Memory B cell (primary cell): ENCODE results near the gene TPGS1.

ENCODE experiments used
- ATAC-seq: fragments of 150-1000 bp; cut with Tn5 transposase; 2 replicates; pipeline ENCODE4 v1.10.0; 2021; ENCODE audit warnings: low read depth, mild to moderate bottlenecking, moderate library complexity
- DNase-seq, 2 donors: peaks; one replicate each; pipeline ENCODE4 v3.0.0; 2022; ENCODE audit warnings: low spot score in 2 of 2
- H3K27ac Mint-ChIP-seq: one replicate; pipeline ENCODE4 v1.8.0; 2022; ENCODE audit warnings: mild to moderate bottlenecking, moderate library complexity, mixed read lengths
- H3K27me3 Mint-ChIP-seq: one replicate; pipeline ENCODE4 v1.8.0; 2022; ENCODE audit warnings: mixed read lengths
- H3K36me3 Mint-ChIP-seq: one replicate; pipeline ENCODE4 v1.8.0; 2022; ENCODE audit warnings: mild to moderate bottlenecking, mixed read lengths
- H3K4me1 Mint-ChIP-seq: one replicate; pipeline ENCODE4 v1.8.0; 2022; ENCODE audit warnings: mixed read lengths
- H3K4me3 Mint-ChIP-seq: one replicate; pipeline ENCODE4 v1.8.0; 2022; ENCODE audit warnings: mild to moderate bottlenecking, moderate library complexity, mixed read lengths
- H3K9me3 Mint-ChIP-seq: one replicate; pipeline ENCODE4 v1.8.0; 2022; ENCODE audit warnings: mixed read lengths

The TPGS1 gene

DNA sequence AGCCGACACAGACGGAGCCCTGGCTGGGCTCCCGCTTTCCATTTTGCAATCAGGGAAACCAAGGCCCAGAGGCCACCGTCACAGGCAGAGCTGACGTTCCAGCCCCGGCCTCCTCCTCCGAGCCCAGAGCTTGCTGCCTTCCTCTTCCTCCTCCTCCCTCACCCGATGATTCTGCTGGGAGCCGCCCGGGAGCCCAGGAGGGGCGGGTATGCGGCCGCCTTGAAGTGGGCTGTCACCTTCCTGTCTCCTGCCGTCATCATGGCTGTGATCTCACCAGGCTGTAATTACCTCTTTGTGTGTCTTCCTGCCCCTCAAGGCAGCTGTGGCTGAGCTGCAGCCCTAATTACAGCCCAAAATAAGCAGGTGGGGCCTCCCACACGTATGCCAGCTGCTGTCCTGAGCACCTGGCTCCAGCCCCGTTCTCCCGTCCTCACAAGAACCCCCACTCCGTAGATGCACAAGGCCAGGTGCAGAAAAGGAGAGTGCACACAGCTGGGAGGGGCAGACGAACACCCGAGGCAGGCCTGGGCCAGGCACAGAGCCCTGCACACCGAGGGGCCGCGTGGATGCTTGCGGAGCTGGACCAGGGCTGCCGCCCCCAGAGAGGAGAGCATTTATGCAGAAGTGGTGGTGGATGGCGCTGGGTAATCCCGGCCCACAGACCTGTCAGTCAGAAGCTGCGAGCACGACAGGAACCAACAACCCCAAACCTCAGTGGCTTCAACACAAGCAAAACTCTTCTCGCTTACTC, 4.0 kb downstream of the TPGS1 start:
- Mint-ChIP-seq H3K27ac (peak overlapping the region; percentile 89), H3K9me3 (no peaks in the 10 kb centered on the region), H3K36me3 (no peaks in the 10 kb centered on the region), H3K27me3 (no peaks in the 10 kb centered on the region), H3K4me1 (peaks cover 18% of the 10 kb centered on the region), H3K4me3 (peak overlapping the region; percentile 79)
- peak in 1 of 2 donors; percentile 62 for DNase-seq
- ATAC-seq, result peak; percentile 34

DNA sequence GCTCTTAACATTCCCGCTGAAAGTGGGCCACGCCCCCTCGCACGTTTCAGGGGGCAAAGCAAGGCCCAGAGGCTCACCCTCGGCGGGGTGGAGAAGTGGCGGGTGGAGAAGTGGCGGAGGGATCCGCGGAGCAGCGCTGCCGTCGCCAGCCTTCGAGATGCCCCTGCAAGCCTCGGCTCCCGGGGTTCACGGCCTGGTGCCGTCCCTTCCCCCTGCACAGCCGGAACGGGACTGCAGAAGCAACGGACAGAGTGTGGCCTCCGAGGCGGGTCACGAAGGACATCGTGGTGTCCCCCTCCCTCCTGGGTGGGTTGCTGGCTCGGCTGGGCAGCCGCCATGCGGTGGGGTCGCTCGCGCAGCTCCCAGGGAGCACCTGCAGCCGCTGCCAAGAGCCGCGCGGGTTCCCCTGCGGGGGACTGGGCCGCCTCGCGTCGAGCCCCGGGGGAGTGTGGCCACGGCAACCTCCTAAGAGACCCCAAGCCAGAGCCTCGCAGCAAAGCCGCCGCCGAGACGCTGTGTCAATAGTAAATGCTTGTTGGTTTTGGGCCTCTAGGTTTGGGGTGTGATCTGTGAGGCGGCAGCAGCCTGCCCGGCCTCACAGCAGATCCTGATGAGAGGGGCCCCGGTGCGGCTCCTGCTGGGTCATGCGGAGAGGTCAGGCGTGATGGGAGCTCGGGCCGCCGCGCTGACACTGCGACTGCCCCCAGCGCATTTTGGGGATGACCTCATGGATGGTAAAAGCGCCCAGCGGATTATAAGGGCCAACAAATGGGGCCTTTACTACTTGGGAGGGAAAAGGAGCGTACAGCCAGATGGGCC, 5.5 kb downstream of the TPGS1 start:
- Mint-ChIP-seq H3K27me3 (peaks cover 4% of the 10 kb centered on the region), H3K4me1 (peaks cover 21% of the 10 kb centered on the region), H3K9me3 (no peaks in the 10 kb centered on the region), H3K4me3 (no peak overlapping the region), H3K36me3 (peaks cover 2% of the 10 kb centered on the region), H3K27ac (no peak overlapping the region)
- no peak for ATAC-seq
- DNase-seq, result no peak

DNA sequence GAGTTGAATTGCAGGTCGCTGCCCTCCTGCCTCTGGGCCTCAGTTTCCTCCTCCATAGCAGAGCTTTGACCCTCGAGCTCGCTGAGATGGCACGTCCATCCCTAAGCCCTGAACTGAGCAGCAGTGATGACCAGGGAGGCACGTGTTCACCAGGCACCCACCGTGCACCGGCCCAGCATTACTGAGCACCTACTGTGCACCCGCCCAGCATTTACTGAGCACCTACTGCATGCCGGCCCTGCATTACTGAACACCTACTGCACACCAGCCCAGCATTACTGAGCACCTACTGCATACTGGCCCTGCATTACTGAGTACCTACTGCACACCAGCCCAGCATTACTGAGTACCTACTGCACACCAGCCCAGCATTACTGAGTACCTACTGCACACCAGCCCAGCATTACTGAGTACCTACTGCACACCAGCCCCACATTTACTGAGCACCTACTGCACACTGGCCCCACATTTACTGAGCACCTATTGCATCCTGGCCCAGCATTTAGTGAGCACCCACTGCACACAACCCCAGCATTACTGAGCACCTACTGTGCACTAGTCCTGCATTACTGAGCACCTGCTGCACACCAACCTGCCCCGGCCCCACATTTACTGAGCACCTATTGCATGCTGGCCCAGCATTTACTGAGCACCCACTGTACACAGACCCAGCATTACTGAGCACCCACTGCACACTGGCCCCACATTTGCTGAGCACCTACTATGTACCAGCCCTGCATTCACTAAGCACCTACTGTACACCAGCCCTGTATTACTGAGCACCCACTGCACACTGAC, 6.3 kb downstream of the TPGS1 start:
- H3K4me3 Mint-ChIP-seq, result no peak overlapping the region
- H3K9me3 Mint-ChIP-seq, result no peaks in the 10 kb centered on the region
- peaks cover 2% of the 10 kb centered on the region for H3K36me3 Mint-ChIP-seq
- no peak for DNase-seq
- H3K4me1 Mint-ChIP-seq, result peaks cover 17% of the 10 kb centered on the region
- peaks cover 4% of the 10 kb centered on the region for H3K27me3 Mint-ChIP-seq
- no peak for ATAC-seq
- no peak overlapping the region for H3K27ac Mint-ChIP-seq

DNA sequence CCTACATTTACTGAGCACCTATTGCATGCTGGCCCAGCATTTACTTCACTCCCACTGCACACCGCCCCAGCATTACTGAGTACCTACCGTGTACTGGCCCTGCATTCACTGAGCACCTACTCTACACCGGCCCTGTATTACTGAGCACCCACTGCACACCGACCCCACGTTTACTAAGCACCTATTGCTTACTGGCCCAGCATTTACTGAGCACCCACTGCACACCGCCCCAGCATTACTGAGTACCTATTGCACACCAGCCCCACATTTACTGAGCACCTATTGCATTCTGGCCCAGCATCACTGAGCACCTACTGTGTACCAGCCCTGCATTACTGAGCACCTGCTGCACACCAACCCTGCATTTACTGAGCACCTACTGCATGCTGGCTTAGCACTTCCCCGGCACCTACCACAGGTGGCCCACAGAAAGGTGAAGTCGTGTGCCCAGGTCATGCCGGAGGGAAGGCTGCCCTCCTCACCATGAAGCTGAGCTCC, 6.9 kb downstream of the TPGS1 start:
- H3K27me3 Mint-ChIP-seq, result peaks cover 4% of the 10 kb centered on the region
- peaks cover 15% of the 10 kb centered on the region for H3K4me1 Mint-ChIP-seq
- H3K27ac Mint-ChIP-seq, result no peak overlapping the region
- H3K36me3 Mint-ChIP-seq, result peaks cover 2% of the 10 kb centered on the region
- no peak for ATAC-seq
- no peak overlapping the region for H3K4me3 Mint-ChIP-seq
- no peaks in the 10 kb centered on the region for H3K9me3 Mint-ChIP-seq
- no peak for DNase-seq

DNA sequence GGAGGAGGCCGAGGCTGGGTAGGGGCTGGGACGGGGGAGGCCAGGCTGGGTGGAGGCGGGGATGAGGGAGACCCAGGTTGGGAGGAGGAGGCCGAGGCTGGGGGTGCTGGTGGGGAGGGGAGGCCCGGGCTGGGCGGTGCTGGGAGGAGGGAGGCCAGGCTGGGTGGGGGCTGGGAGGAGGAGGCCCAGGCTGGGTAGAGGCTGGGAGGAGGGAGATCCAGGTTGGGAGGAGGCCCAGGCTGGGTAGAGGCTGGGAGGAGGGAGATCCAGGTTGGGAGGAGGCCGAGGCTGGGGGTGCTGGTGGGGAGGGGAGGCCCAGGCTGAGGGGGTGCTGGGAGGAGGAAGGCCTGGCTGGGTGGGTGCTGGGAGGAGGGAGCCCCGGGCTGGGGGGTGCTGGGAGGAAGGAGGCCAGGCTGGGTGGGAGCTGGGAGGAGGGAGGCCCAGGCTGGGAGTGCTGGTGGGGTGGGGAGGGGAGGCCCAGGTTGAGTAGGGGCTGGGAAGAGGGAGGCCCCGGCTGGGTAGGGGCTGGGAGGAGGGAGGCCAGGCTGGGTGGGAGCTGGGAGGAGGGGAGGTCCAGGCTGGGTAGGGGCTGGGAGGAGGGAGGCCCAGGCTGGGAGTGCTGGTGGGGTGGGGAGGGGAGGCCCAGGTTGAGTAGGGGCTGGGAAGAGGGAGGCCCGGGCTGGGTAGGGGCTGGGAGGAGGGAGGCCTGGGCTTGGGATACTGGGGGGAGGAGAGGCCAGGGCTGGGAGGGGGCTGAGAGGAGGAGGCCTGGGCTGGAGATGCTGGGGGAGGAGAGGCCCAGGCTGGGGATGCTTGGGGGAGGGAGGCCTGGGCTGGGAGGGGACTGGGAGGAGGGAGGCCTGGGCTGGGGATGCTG, 10.7 kb downstream of the TPGS1 start:
- ATAC-seq, result no peak
- Mint-ChIP-seq H3K4me1 (peaks cover 3% of the 10 kb centered on the region), H3K4me3 (no peak overlapping the region), H3K36me3 (peaks cover 3% of the 10 kb centered on the region), H3K27ac (no peak overlapping the region), H3K9me3 (no peaks in the 10 kb centered on the region), H3K27me3 (peaks cover 4% of the 10 kb centered on the region)
- no peak for DNase-seq

DNA sequence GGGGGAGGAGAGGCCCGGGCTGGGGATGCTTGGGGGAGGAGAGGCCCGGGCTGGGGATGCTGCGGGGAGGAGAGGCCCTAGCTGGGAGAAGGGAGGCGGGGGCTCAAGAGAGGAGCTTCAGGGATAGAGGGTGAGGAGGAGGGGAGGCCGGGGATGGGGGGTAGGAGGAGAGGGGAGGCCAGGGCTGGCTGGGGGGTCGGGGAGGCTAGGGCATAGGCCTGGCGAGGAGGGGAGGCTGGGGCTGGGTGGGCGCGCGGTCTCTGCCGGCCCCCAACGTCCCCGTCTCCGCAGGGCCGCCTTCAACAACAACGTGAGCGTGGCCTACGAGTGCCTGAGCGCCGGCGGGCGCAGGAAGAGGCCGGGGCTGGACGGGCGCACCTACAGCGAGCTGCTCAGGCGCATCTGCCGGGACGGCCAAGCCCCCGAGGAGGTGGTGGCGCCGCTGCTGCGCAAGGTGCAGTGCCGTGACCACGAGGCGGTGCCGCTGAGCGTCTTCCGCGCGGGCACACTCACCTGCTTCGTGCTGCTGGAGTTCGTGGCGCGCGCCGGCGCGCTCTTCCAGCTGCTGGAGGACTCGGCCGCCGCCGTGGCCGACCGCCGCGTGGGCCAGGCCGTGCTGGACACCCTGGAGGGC, 11.4 kb downstream of the TPGS1 start:
- Mint-ChIP-seq H3K36me3 (peaks cover 3% of the 10 kb centered on the region), H3K9me3 (no peaks in the 10 kb centered on the region), H3K4me1 (peaks cover 3% of the 10 kb centered on the region), H3K27me3 (peaks cover 4% of the 10 kb centered on the region), H3K27ac (no peak overlapping the region), H3K4me3 (no peak overlapping the region)
- DNase-seq, result no peak
- peak; percentile 78 for ATAC-seq

DNA sequence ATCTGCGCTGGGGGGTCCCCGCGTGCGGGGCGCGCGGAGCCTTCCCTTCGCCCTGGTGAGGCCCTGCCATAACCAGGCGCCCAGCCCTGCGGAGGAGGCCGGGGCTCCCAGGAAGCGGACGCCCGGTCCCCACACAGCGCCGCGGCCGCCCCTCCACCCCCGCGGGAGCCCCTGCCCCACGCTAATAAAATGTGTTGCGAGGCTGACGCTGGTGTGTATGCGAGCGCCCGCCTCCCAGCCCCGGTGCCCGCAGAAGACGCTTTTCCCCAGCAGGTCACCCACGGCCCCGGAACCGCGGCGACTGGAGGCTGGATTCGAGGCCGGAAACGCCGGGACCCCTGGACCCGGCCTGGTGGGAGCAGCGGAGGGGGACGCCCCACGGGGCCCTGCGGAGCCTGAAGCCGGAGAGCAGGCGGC, 12.2 kb downstream of the TPGS1 start:
- H3K4me1 Mint-ChIP-seq, result peaks cover 3% of the 10 kb centered on the region
- H3K4me3 Mint-ChIP-seq, result no peak overlapping the region
- no peak overlapping the region for H3K27ac Mint-ChIP-seq
- DNase-seq (no peak), ATAC-seq (no peak)
- peaks cover 3% of the 10 kb centered on the region for H3K36me3 Mint-ChIP-seq
- H3K9me3 Mint-ChIP-seq, result no peaks in the 10 kb centered on the region
- H3K27me3 Mint-ChIP-seq, result peaks cover 7% of the 10 kb centered on the region

DNA sequence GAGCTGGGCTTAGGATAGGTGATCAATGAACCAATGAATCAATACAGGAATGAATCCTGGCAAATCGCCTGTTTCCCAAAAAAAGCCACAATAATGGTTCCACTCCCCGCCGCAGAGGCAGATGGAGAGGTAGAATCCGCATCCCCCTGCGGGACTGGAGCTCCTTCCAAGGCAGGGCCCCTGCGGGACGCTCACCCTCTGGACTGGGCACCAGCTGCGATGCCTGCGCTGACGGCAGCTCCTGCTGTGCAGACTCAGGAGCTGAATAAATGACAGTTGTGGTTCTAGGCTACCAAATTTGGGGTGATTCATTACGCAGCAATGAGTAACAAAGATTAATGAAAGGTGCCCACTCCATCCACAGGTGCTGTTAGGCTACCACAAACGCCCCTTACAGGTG, 15.4 kb downstream of the TPGS1 start:
- Mint-ChIP-seq H3K4me1 (no peaks in the 10 kb centered on the region), H3K4me3 (no peak overlapping the region), H3K27ac (no peak overlapping the region), H3K36me3 (peaks cover 1% of the 10 kb centered on the region), H3K9me3 (no peaks in the 10 kb centered on the region), H3K27me3 (peaks cover 11% of the 10 kb centered on the region)
- no peak for ATAC-seq
- no peak for DNase-seq

DNA sequence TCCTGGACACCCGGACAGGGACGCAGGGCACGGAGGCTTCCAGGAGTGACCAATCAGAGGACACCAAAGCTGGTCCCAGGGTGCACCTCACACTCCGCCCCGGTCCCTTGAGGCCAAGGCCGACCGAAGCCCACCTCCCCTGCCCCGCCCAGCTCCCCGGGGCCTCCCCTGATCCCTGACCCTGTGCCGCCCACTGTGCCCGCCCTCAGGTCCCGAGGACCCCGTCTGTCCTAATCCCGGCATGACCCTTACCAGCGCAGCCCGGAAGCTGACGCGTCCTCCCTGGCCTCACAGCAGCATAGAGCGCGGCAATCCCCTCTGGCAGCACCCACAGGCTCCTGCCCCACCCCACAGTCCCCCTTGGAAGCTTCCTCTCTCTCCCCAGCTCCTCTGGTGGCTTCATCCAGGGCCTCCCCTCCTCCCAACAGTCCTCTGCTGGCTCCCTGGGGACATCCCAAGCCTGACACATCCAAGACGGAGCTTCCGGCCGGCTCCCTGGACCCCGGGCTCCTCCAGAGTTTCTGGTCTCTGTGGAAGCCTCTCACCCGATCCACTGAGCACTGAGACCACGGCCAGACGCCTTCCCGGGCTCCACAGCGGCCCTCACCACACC, 16.9 kb downstream of the TPGS1 start:
- no peaks in the 10 kb centered on the region for H3K4me1 Mint-ChIP-seq
- H3K9me3 Mint-ChIP-seq, result no peaks in the 10 kb centered on the region
- peaks cover 16% of the 10 kb centered on the region for H3K27me3 Mint-ChIP-seq
- ATAC-seq (no peak), DNase-seq (no peak)
- no peak overlapping the region for H3K4me3 Mint-ChIP-seq
- H3K27ac Mint-ChIP-seq, result no peak overlapping the region
- H3K36me3 Mint-ChIP-seq, result peaks cover 1% of the 10 kb centered on the region

DNA sequence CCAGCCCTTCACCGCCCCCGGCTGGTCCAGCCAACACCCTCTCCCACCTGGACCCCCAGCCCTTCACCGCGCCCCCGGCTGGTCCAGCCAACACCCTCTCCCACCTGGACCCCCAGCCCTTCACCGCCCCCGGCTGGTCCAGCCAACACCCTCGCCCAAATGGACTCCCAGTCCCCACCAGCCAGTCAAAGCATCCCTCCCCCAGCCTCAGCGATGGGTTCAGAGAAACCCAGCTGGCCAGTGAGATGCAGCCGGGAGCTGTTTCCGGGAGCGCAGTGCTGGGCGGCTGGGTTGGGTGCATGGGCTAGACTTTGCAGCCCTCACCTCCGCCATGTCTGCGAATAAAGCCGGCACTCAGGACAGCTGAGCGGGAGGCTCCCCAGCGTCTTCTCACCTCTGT, 17.7 kb downstream of the TPGS1 start:
- no peaks in the 10 kb centered on the region for H3K9me3 Mint-ChIP-seq
- no peak for ATAC-seq
- peaks cover 16% of the 10 kb centered on the region for H3K27me3 Mint-ChIP-seq
- no peaks in the 10 kb centered on the region for H3K4me1 Mint-ChIP-seq
- DNase-seq, result no peak
- H3K4me3 Mint-ChIP-seq, result no peak overlapping the region
- H3K36me3 Mint-ChIP-seq, result peaks cover 1% of the 10 kb centered on the region
- no peak overlapping the region for H3K27ac Mint-ChIP-seq

DNA sequence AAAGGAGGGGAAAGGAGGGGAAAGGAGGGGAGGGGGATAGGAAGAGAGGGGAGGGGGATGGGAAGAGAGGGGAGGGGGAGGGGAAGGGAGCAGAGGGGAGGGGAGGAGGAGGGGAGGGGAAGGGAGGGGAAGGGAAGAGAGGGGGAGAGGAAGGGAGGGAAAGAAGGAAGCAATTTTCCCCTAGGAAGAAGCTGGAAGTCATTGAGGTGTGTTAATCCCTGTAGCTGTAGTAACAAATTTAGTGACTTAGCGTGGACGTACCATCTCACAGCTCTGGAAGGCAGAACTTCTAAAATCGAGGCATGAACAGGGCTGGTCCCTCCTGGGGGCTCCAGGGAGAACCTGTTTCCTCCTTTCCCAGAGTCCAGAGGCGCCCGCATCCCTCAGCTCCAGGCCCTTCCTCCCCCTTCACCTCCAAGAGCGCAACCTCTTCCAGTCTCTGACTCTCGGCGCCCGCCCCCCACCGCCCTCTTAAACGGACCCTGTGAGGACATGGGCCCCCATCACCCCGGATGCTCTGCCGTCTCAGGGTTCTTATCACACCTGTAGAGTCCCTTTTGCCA, 18.6 kb downstream of the TPGS1 start:
- no peak overlapping the region for H3K4me3 Mint-ChIP-seq
- peaks cover 16% of the 10 kb centered on the region for H3K27me3 Mint-ChIP-seq
- H3K9me3 Mint-ChIP-seq, result no peaks in the 10 kb centered on the region
- no peak for ATAC-seq
- no peak for DNase-seq
- H3K4me1 Mint-ChIP-seq, result no peaks in the 10 kb centered on the region
- no peak overlapping the region for H3K27ac Mint-ChIP-seq
- H3K36me3 Mint-ChIP-seq, result no peaks in the 10 kb centered on the region
